ENCODE data around the gene PKN2.

Gene PKN2

GRCh38 chr1:88683541-88684481, at the start of gene PKN2 (continued):
- peak; percentile 31 for TF ChIP-seq ZNF639 (tag by site-specific recombination; IDR thresholded peaks at IDR 0.05)
- TF ChIP-seq ZSCAN23 (tag by site-specific recombination; IDR thresholded peaks at IDR 0.05), result peak; percentile 49; the same call in 1 of the 2 replicates
- TF ChIP-seq FEZF1 (tag by site-specific recombination; IDR thresholded peaks at IDR 0.05), result peak; percentile 25
- TF ChIP-seq ZFP41 (tag by site-specific recombination; IDR thresholded peaks at IDR 0.05; ENCODE audit: borderline replicate concordance), result no peak
- no peak for TF ChIP-seq ZNF670 (tag by site-specific recombination; IDR thresholded peaks at IDR 0.05; ENCODE audit: low read depth)
- 0 out of 2 replicates have a peak, but pooled peaks have one; percentile 69 for TF ChIP-seq ZNF76 (tag by site-specific recombination; IDR thresholded peaks at IDR 0.05; ENCODE audit: borderline replicate concordance, low read depth)
- TF ChIP-seq ZNF394 (tag by site-specific recombination; IDR thresholded peaks at IDR 0.05; ENCODE audit: borderline replicate concordance), result peak; percentile 81; the same call in 1 of the 2 replicates
- TF ChIP-seq ZNF10 (tag by site-specific recombination; IDR thresholded peaks at IDR 0.05), result no peak
- TF ChIP-seq ZNF561 (tag by site-specific recombination; IDR thresholded peaks at IDR 0.05; ENCODE audit: borderline replicate concordance), result 0 out of 2 replicates have a peak, but pooled peaks have one; percentile 13
- no peak for TF ChIP-seq ZNF488 (tag by site-specific recombination; IDR thresholded peaks at IDR 0.05)
- TF ChIP-seq, protein P1, sequence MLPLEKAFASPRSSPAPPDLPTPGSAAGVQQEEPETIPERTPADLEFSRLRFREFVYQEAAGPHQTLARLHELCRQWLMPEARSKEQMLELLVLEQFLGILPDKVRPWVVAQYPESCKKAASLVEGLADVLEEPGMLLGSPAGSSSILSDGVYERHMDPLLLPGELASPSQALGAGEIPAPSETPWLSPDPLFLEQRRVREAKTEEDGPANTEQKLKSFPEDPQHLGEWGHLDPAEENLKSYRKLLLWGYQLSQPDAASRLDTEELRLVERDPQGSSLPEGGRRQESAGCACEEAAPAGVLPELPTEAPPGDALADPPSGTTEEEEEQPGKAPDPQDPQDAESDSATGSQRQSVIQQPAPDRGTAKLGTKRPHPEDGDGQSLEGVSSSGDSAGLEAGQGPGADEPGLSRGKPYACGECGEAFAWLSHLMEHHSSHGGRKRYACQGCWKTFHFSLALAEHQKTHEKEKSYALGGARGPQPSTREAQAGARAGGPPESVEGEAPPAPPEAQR (tag by site-specific recombination; IDR thresholded peaks at IDR 0.05), result no peak
- TF ChIP-seq ZNF548 (tag by site-specific recombination; IDR thresholded peaks at IDR 0.05), result no peak
- TF ChIP-seq ZXDB (tag by site-specific recombination; IDR thresholded peaks at IDR 0.05), result peak; percentile 77
- TF ChIP-seq YY1 (tag by site-specific recombination; IDR thresholded peaks at IDR 0.05), result no peak; the same call in 1 of the 2 replicates
- peak; percentile 62 for TF ChIP-seq ZBTB48 (tag by site-specific recombination; IDR thresholded peaks at IDR 0.05)
- TF ChIP-seq ZNF843 (tag by site-specific recombination; IDR thresholded peaks at IDR 0.05), result peak; percentile 44; the same call in 1 of the 2 replicates
- peak; percentile 84; the same call in 1 of the 2 replicates for TF ChIP-seq ZSCAN30 (tag by site-specific recombination; IDR thresholded peaks at IDR 0.05)
- TF ChIP-seq, protein P2, sequence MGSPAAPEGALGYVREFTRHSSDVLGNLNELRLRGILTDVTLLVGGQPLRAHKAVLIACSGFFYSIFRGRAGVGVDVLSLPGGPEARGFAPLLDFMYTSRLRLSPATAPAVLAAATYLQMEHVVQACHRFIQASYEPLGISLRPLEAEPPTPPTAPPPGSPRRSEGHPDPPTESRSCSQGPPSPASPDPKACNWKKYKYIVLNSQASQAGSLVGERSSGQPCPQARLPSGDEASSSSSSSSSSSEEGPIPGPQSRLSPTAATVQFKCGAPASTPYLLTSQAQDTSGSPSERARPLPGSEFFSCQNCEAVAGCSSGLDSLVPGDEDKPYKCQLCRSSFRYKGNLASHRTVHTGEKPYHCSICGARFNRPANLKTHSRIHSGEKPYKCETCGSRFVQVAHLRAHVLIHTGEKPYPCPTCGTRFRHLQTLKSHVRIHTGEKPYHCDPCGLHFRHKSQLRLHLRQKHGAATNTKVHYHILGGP (tag by site-specific recombination; IDR thresholded peaks at IDR 0.05), result no peak
- TF ChIP-seq ZNF677 (tag by site-specific recombination; IDR thresholded peaks at IDR 0.05), result no peak
- TF ChIP-seq ZNF571 (tag by site-specific recombination; IDR thresholded peaks at IDR 0.05), result no peak
- TF ChIP-seq ZNF664 (tag by site-specific recombination; IDR thresholded peaks at IDR 0.05), result no peak
- TF ChIP-seq ZFP69B (tag by site-specific recombination; IDR thresholded peaks at IDR 0.05), result no peak
- TF ChIP-seq PRDM4 (tag by site-specific recombination; IDR thresholded peaks at IDR 0.05), result no peak
- no peak for TF ChIP-seq ZNF169 (tag by site-specific recombination; IDR thresholded peaks at IDR 0.05)
- TF ChIP-seq ZNF426 (tag by site-specific recombination; IDR thresholded peaks at IDR 0.05), result no peak
- peak; percentile 47 for TF ChIP-seq ZNF2 (tag by site-specific recombination; IDR thresholded peaks at IDR 0.05)
- no peak for TF ChIP-seq ZNF114 (tag by site-specific recombination; IDR thresholded peaks at IDR 0.05)
- peak; percentile 93 for TF ChIP-seq ZBTB44 (tag by site-specific recombination; IDR thresholded peaks at IDR 0.05)

Data from HEK293 (cell line).